Epithelial cell of esophagus (primary cell): Measurements from ENCODE around the gene SQSTM1.

ENCODE experiments used
- DNase-seq: peaks from one replicate; pipeline ENCODE4 v3.0.0; 2010; ENCODE audit warnings: low read depth
- H3K4me3 ChIP-seq: 2 replicates; pipeline ENCODE4 v1.5.1; 2011; ENCODE audit warnings: mild to moderate bottlenecking, low read length, control low read depth
- TF ChIP-seq, protein P1 (sequence below): IDR thresholded peaks from 2 replicates; pipeline ENCODE4 v1.5.1; 2011; ENCODE audit warnings: low read depth, mild to moderate bottlenecking, low read length, control low read depth, inconsistent platforms; ENCODE audit not compliant: insufficient read depth; ENCODE audit errors: missing control alignments

SQSTM1 gene

DNA sequence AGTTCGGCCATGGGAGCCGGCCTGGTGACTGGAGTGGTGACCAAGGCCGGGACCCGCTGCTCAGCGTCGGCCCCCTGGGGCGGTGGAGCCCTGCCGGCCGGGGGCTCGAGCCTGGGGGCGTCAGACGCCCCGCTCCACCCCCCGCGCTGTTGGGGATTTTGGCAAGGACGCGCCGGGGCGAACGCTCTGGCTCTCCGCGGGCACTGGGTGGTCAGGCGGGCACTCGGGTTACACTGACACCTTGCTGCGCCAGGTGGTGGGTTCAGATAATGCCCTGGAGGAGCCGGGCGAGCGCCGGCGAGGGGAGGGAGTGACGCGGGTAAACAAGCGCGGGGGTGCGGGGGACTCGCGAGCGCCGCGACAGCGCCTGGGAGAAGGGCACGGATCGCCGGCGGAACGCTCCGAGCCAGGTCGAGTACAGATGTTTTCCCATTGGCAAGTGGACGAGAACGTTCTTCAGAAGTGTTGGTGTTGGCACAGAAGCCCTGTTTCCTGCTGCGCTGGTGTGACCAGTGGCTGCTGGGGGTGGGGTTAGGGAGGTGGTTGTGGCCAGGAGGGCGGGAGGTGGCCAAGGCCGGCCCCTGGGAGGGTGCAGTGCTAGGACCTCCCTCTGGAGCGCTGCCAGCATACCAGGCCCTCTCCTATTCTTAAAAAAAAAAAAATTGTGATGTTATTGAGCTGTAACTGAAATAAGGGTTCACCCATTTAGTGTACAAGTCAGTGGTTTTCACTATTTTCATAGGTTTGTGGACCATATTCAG lies 773 bp downstream of the SQSTM1 start:
- H3K4me3 ChIP-seq, result peak overlapping the region; percentile 73
- TF ChIP-seq, protein P1, sequence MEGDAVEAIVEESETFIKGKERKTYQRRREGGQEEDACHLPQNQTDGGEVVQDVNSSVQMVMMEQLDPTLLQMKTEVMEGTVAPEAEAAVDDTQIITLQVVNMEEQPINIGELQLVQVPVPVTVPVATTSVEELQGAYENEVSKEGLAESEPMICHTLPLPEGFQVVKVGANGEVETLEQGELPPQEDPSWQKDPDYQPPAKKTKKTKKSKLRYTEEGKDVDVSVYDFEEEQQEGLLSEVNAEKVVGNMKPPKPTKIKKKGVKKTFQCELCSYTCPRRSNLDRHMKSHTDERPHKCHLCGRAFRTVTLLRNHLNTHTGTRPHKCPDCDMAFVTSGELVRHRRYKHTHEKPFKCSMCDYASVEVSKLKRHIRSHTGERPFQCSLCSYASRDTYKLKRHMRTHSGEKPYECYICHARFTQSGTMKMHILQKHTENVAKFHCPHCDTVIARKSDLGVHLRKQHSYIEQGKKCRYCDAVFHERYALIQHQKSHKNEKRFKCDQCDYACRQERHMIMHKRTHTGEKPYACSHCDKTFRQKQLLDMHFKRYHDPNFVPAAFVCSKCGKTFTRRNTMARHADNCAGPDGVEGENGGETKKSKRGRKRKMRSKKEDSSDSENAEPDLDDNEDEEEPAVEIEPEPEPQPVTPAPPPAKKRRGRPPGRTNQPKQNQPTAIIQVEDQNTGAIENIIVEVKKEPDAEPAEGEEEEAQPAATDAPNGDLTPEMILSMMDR, result no peak
- DNase-seq, result peak; percentile 95

- DNase-seq, result no peak
- TF ChIP-seq, protein P1, result no peak
- peak overlapping the region; percentile 73 for H3K4me3 ChIP-seq
Observed at GRCh38 chr5:179822059-179822432, 1.3 kb downstream of the SQSTM1 start.

GRCh38 chr5:179822444-179822990 lies 1.8 kb downstream of the SQSTM1 start:
- TF ChIP-seq, protein P1, result no peak
- no peak for DNase-seq
- peak overlapping the region; percentile 73 for H3K4me3 ChIP-seq

GRCh38 chr5:179823937-179824744 lies 3.4 kb downstream of the SQSTM1 start:
- no peak overlapping the region for H3K4me3 ChIP-seq
- DNase-seq, result no peak
- TF ChIP-seq, protein P1, result no peak

DNA sequence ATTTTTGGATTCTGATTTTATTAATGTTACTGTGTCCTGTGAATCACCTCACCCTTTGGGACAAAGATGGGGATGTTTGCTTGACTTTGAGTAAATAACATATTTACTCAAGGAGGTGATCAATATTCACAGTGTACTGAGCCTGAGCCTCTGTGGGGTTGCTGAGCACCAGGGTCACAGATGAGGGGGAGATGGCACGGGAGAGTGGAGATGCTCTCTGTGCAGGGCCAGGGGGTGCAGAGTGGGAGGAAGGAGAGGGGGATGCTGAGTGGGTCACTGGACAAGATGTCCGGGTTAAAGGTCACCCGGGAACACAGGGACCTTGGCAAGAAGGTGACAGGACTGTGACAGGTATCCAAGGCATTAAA lies 4.0 kb downstream of the SQSTM1 start:
- H3K4me3 ChIP-seq, result no peak overlapping the region
- TF ChIP-seq, protein P1, result no peak
- no peak for DNase-seq

DNA sequence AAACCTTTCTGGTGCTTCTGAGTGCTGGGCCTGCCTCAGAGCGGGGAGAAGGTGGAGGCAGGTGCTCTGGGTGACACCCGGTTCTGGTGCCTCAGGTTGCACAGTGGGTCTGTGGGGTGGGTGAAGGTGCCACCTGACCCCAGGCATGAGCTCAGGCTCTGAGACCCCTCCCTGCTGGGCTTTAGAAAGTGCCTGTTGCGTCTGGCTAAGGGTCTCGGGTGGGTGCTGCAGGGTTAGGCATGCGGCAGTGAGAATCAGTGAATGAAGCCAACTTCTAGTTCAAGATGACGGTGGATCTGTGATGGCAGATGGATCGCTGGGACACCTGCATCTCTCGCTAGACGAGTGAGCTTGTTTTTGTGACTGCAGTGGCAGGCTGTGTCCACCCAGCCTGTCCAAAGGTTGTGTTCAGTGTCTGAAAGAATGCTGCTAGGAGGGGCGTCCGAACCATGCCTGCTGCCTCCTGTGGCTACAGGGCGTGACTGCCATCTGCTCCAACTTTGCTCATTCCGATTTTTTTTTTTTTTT lies 5.0 kb downstream of the SQSTM1 start:
- no peak overlapping the region for H3K4me3 ChIP-seq
- DNase-seq, result no peak
- TF ChIP-seq, protein P1, result no peak
